ENCODE data around the gene PDAP1. TPM values are rescaled to one million over a fixed set of nuclear protein-coding genes. Genes with fewer than 3 reads are reported as not detected.
A peak's percentile ranks its signal among the peaks of the same experiment; 100 is the strongest.
"Not testable (repeated sequence)": the region's sequence is repeated elsewhere in the genome, so short reads cannot be mapped to it uniquely, and the experiment has no call there.

The PDAP1 gene
- total and polyA plus RNA-seq, 2 of the 13 experiments (the other 11 are each of a cell fraction or from before 2014, with no cell fraction given): 13.0 to 100 TPM

- TF ChIP-seq ZNF770 (CRISPR knock-in tag; IDR thresholded peaks at IDR 0.05) (peak; percentile 42; the same call in 1 of the 2 replicates), SP4 (CRISPR knock-in tag; IDR thresholded peaks at IDR 0.05) (0 out of 2 replicates have a peak, but pooled peaks have one; percentile 25), ZFY (CRISPR knock-in tag; IDR thresholded peaks at IDR 0.05) (0 out of 2 replicates have a peak, but pooled peaks have one; percentile 8), FLYWCH1 (CRISPR knock-in tag; IDR thresholded peaks at IDR 0.05) (peak; percentile 31; the same call in 1 of the 2 replicates), MIXL1 (CRISPR knock-in tag; IDR thresholded peaks at IDR 0.05) (0 out of 2 replicates have a peak, but pooled peaks have one; percentile 2), SALL1 (CRISPR knock-in tag; IDR thresholded peaks at IDR 0.05) (0 out of 2 replicates have a peak, but pooled peaks have one; percentile 3), CEBPB (IDR thresholded peaks at IDR 0.05; ENCODE audit: borderline replicate concordance, low read depth, low read length) (peak; percentile 66; the same call in 1 of the 2 replicates), CEBPG (CRISPR knock-in tag; IDR thresholded peaks at IDR 0.05) (peak; percentile 53; the same call in 1 of the 2 replicates)
- TF ChIP-seq, protein P1, sequence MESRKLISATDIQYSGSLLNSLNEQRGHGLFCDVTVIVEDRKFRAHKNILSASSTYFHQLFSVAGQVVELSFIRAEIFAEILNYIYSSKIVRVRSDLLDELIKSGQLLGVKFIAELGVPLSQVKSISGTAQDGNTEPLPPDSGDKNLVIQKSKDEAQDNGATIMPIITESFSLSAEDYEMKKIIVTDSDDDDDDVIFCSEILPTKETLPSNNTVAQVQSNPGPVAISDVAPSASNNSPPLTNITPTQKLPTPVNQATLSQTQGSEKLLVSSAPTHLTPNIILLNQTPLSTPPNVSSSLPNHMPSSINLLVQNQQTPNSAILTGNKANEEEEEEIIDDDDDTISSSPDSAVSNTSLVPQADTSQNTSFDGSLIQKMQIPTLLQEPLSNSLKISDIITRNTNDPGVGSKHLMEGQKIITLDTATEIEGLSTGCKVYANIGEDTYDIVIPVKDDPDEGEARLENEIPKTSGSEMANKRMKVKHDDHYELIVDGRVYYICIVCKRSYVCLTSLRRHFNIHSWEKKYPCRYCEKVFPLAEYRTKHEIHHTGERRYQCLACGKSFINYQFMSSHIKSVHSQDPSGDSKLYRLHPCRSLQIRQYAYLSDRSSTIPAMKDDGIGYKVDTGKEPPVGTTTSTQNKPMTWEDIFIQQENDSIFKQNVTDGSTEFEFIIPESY (CRISPR knock-in tag; IDR thresholded peaks at IDR 0.05): peak; percentile 82; the same call in 1 of the 2 replicates
- H4K20me1 ChIP-seq (ENCODE audit: insufficient read depth, low read length); DNase-seq (ENCODE audit: low spot score); ATAC-seq; H3K27me3 ChIP-seq (ENCODE audit: control insufficient read depth in 1 of 2, insufficient read depth in 2 of 2, low read length in 2 of 2); BruUV-seq (replicated peaks); H3K4me3 ChIP-seq (replicated peaks in 1 of 3; ENCODE audit: insufficient read depth in 1 of 3, low read depth in 2 of 3, low read length in 3 of 3); H2AFZ ChIP-seq (ENCODE audit: low read length); H3K9ac ChIP-seq (ENCODE audit: insufficient read depth, low read depth, low read length); H3K79me2 ChIP-seq (ENCODE audit: insufficient read depth, low read length); H3K4me1 ChIP-seq (ENCODE audit: insufficient read depth, low read length); H3K4me2 ChIP-seq (ENCODE audit: low read depth, low read length); H3K27ac ChIP-seq (ENCODE audit: extremely low read length, insufficient read depth, low read length); H3K9me3 ChIP-seq (ENCODE audit: low read length); FAIRE-seq; in situ Hi-C loops (cut with HindIII; ENCODE audit: extremely low pct_ligation_motif_present, low pct_unique_long_range_greater_than_20kb): not testable (repeated sequence)
- WGBS (ENCODE audit: low lambda C conversion rate): 81% methylated on average over 14 of the region's 14 CpGs
- peaks cover 16 to 43% of the 10 kb centered on the region in 2 experiments for H3K36me3 ChIP-seq (replicated peaks in 1 of 2; ENCODE audit: control insufficient read depth in 1 of 2, insufficient read depth in 2 of 2, low read length in 2 of 2)
- intact Hi-C loops (cut with micrococcal nuclease; ENCODE audit: unreplicated experiment): loop anchor here (1.0 kb wide), 1 partner anchor 22 kb away; no protein-coding TSS in a partner anchor
- ChIA-PET POLR2A (interaction anchor here (0.7 to 1.7 kb wide), 3 partner anchors 13 to 21 kb away, joined by 3 to 5 read pairs (median 5); partner anchors contain the start of genes BUD31 and PDAP1), CTCF (ENCODE audit: low intra/inter-chr PET ratio, low total read pairs) (interaction anchor here (2.2 kb wide), 1 partner anchor 22 kb away, joined by 18 read pairs; no protein-coding TSS in a partner anchor)
Observed at GRCh38 chr7:99387239-99387635, 21.2 kb downstream of the PDAP1 start.
